GM23248 (cell line): ENCODE results near the gene ZBTB34.

Experiments
- EZH2 ChIP-seq: fragments of 200-600 bp; sonication (generic); IDR thresholded peaks from 2 replicates; pipeline ENCODE4 v1.6.1; 2018; ENCODE audit warnings: antibody characterized with exemption, mild to moderate bottlenecking; ENCODE audit not compliant: insufficient read depth, poor library complexity, severe bottlenecking
- EZH2phosphoT487 ChIP-seq: fragments of 200-600 bp; sonication (generic); IDR thresholded peaks from 2 replicates; pipeline ENCODE4 v1.6.1; 2018; ENCODE audit warnings: antibody characterized with exemption, moderate library complexity, mild to moderate bottlenecking, low read depth; ENCODE audit not compliant: insufficient read depth

- TF ChIP-seq EZH2phosphoT487 (no peak), EZH2 (no peak)
Observed at GRCh38 chr9:126869368-126869767, 8.9 kb downstream of the ZBTB34 start.
